SJCRH30 (cell line): ENCODE measurements around the gene TNFSF11. TPM values are rescaled to one million over a fixed set of nuclear protein-coding genes. Genes with fewer than 3 reads are reported as not detected.

Experiments
- DNase-seq, 2 experiments: peaks; one replicate each; pipeline ENCODE4 v3.0.0-alpha.2; 2015 to 2020
- H3K27ac ChIP-seq: fragments of 250-450 bp; sonication (Bioruptor Pico); 2 replicates; pipeline ENCODE4 v1.5.1; 2020; ENCODE audit warnings: mild to moderate bottlenecking, moderate library complexity
- H3K27me3 ChIP-seq: fragments of 250-450 bp; sonication (Bioruptor Pico); 2 replicates; pipeline ENCODE4 v1.5.1; 2020; ENCODE audit warnings: mild to moderate bottlenecking, moderate library complexity
- H3K36me3 ChIP-seq: fragments of 250-450 bp; sonication (Bioruptor Pico); 2 replicates; pipeline ENCODE4 v1.5.1; 2020; ENCODE audit warnings: mild to moderate bottlenecking, moderate library complexity
- H3K4me1 ChIP-seq: fragments of 250-450 bp; sonication (Bioruptor Pico); 2 replicates; pipeline ENCODE4 v1.5.1; 2020; ENCODE audit warnings: mild to moderate bottlenecking, moderate library complexity
- H3K4me3 ChIP-seq: fragments of 250-450 bp; sonication (Bioruptor Pico); 2 replicates; pipeline ENCODE4 v1.5.1; 2020; ENCODE audit warnings: mild to moderate bottlenecking, moderate library complexity
- H3K9me3 ChIP-seq: fragments of 250-450 bp; sonication (Bioruptor Pico); replicated peaks from 2 replicates; pipeline ENCODE4 v1.5.1; 2020; ENCODE audit warnings: mild to moderate bottlenecking, moderate library complexity
- total RNA-seq: library from RNA; depleted of rRNA; stranded (reverse); fragments of >200 nt; shearing (Covaris generic); gene quantifications from 2 replicates; pipeline ENCODE4 v1.2.3, GENCODE V29; 2014; rRNA removed

TNFSF11 gene
- total RNA-seq: not detected in 2 replicates

- H3K27ac ChIP-seq: no peak within 1 kb of the TSS
- no peak for DNase-seq
- H3K4me3 ChIP-seq: no peak within 1 kb of the TSS
- no peaks in the 10 kb centered on the region for H3K27me3 ChIP-seq
- no peaks in the 10 kb centered on the region for H3K9me3 ChIP-seq
- H3K4me1 ChIP-seq: no peaks in the 10 kb centered on the region
- no peaks in the 10 kb centered on the region for H3K36me3 ChIP-seq
Measured at GRCh38 chr13:42574011-42574410, at the start of gene TNFSF11. Gene TNFSF11, plus strand, starts transcription at chr13:42574152. Its CDS starts 152 bp downstream, at chr13:42574304.

GRCh38 chr13:42524487-42525034 is 49.4 kb upstream of the TNFSF11 start:
- no peak for DNase-seq

GRCh38 chr13:42525035-42525504 is 48.9 kb upstream of the TNFSF11 start:
- DNase-seq: peak; percentile 3 to 9
- no peaks in the 10 kb centered on the region for H3K9me3 ChIP-seq

More at GRCh38 chr13:42524487-42525034, 49.4 kb upstream of the TNFSF11 start:
- Histone ChIP-seq H3K4me1 (peaks cover 18% of the 10 kb centered on the region), H3K27me3 (no peaks in the 10 kb centered on the region), H3K4me3 (no peak overlapping the region), H3K27ac (no peak overlapping the region), H3K9me3 (no peaks in the 10 kb centered on the region), H3K36me3 (no peaks in the 10 kb centered on the region)

GRCh38 chr13:42526276-42526675 is 47.7 kb upstream of the TNFSF11 start:
- Histone ChIP-seq H3K4me1 (peaks cover 18% of the 10 kb centered on the region), H3K4me3 (no peak overlapping the region), H3K27ac (peak overlapping the region; percentile 60), H3K27me3 (no peaks in the 10 kb centered on the region), H3K36me3 (no peaks in the 10 kb centered on the region), H3K9me3 (no peaks in the 10 kb centered on the region)
- DNase-seq: peak; percentile 6 to 38

More at GRCh38 chr13:42525035-42525504, 48.9 kb upstream of the TNFSF11 start:
- Histone ChIP-seq H3K4me3 (no peak overlapping the region), H3K27me3 (no peaks in the 10 kb centered on the region), H3K4me1 (peaks cover 18% of the 10 kb centered on the region), H3K27ac (no peak overlapping the region), H3K36me3 (no peaks in the 10 kb centered on the region)

GRCh38 chr13:42526804-42527203 is 47.1 kb upstream of the TNFSF11 start:
- Histone ChIP-seq H3K4me3 (no peak overlapping the region), H3K27ac (no peak overlapping the region), H3K36me3 (no peaks in the 10 kb centered on the region), H3K4me1 (peaks cover 18% of the 10 kb centered on the region), H3K27me3 (no peaks in the 10 kb centered on the region), H3K9me3 (no peaks in the 10 kb centered on the region)
- DNase-seq: no peak

- Histone ChIP-seq H3K27me3 (no peaks in the 10 kb centered on the region), H3K4me3 (no peak overlapping the region), H3K9me3 (no peaks in the 10 kb centered on the region), H3K27ac (no peak overlapping the region), H3K36me3 (no peaks in the 10 kb centered on the region), H3K4me1 (no peaks in the 10 kb centered on the region)
- no peak for DNase-seq
Measured at GRCh38 chr13:42532561-42533335, 41.2 kb upstream of the TNFSF11 start.

- H3K36me3 ChIP-seq: no peaks in the 10 kb centered on the region
- no peak overlapping the region for H3K27ac ChIP-seq
- H3K27me3 ChIP-seq: no peaks in the 10 kb centered on the region
- DNase-seq: no peak
- no peaks in the 10 kb centered on the region for H3K9me3 ChIP-seq
- no peak overlapping the region for H3K4me3 ChIP-seq
- no peaks in the 10 kb centered on the region for H3K4me1 ChIP-seq
Measured at GRCh38 chr13:42533336-42533591, 40.7 kb upstream of the TNFSF11 start.

- Histone ChIP-seq H3K4me1 (no peaks in the 10 kb centered on the region), H3K27me3 (no peaks in the 10 kb centered on the region), H3K4me3 (no peak overlapping the region), H3K27ac (no peak overlapping the region), H3K9me3 (no peaks in the 10 kb centered on the region), H3K36me3 (no peaks in the 10 kb centered on the region)
- no peak for DNase-seq
Measured at GRCh38 chr13:42534785-42535184, 39.2 kb upstream of the TNFSF11 start.

- Histone ChIP-seq H3K9me3 (no peaks in the 10 kb centered on the region), H3K27ac (no peak overlapping the region), H3K4me3 (no peak overlapping the region), H3K36me3 (no peaks in the 10 kb centered on the region), H3K27me3 (no peaks in the 10 kb centered on the region), H3K4me1 (no peaks in the 10 kb centered on the region)
- no peak for DNase-seq
Measured at GRCh38 chr13:42538996-42539395, 35.0 kb upstream of the TNFSF11 start.

- Histone ChIP-seq H3K4me3 (no peak overlapping the region), H3K27ac (no peak overlapping the region), H3K9me3 (no peaks in the 10 kb centered on the region), H3K36me3 (no peaks in the 10 kb centered on the region), H3K4me1 (no peaks in the 10 kb centered on the region), H3K27me3 (no peaks in the 10 kb centered on the region)
- DNase-seq: no peak
Measured at GRCh38 chr13:42539670-42540069, 34.3 kb upstream of the TNFSF11 start.

- H3K4me3 ChIP-seq: no peak overlapping the region
- H3K27ac ChIP-seq: no peak overlapping the region
- no peaks in the 10 kb centered on the region for H3K27me3 ChIP-seq
- H3K9me3 ChIP-seq: no peaks in the 10 kb centered on the region
- no peaks in the 10 kb centered on the region for H3K36me3 ChIP-seq
- no peaks in the 10 kb centered on the region for H3K4me1 ChIP-seq
- DNase-seq: no peak
Measured at GRCh38 chr13:42543215-42543797, 30.6 kb upstream of the TNFSF11 start.

GRCh38 chr13:42544246-42544926 is 29.6 kb upstream of the TNFSF11 start:
- no peaks in the 10 kb centered on the region for H3K27me3 ChIP-seq
- H3K36me3 ChIP-seq: no peaks in the 10 kb centered on the region
- no peak for DNase-seq
- no peaks in the 10 kb centered on the region for H3K4me1 ChIP-seq
- no peak overlapping the region for H3K4me3 ChIP-seq
- H3K27ac ChIP-seq: no peak overlapping the region
- no peaks in the 10 kb centered on the region for H3K9me3 ChIP-seq

GRCh38 chr13:42545842-42546241 is 28.1 kb upstream of the TNFSF11 start:
- Histone ChIP-seq H3K4me3 (no peak overlapping the region), H3K27me3 (no peaks in the 10 kb centered on the region), H3K4me1 (no peaks in the 10 kb centered on the region), H3K27ac (no peak overlapping the region), H3K9me3 (no peaks in the 10 kb centered on the region), H3K36me3 (no peaks in the 10 kb centered on the region)
- no peak for DNase-seq

GRCh38 chr13:42547612-42548011 is 26.3 kb upstream of the TNFSF11 start:
- no peak for DNase-seq

More at GRCh38 chr13:42547612-42548011, 26.3 kb upstream of the TNFSF11 start:
- H3K9me3 ChIP-seq: no peaks in the 10 kb centered on the region
- H3K36me3 ChIP-seq: no peaks in the 10 kb centered on the region
- H3K4me3 ChIP-seq: no peak overlapping the region
- no peaks in the 10 kb centered on the region for H3K27me3 ChIP-seq
- H3K4me1 ChIP-seq: no peaks in the 10 kb centered on the region
- H3K27ac ChIP-seq: no peak overlapping the region
